Osteoblast (primary cell): ENCODE measurements around the gene COL19A1. TPM values are rescaled to one million over a fixed set of nuclear protein-coding genes. Genes with fewer than 3 reads are reported as not detected.

Experiments used
- DNase-seq: peaks from one replicate; pipeline ENCODE4 v3.0.0; 2011; ENCODE audit warnings: low spot score, mixed read lengths; ENCODE audit not compliant: insufficient read length; ENCODE audit errors: missing footprints
- H2AFZ ChIP-seq: 2 replicates; pipeline ENCODE4 v1.6.0; 2011; ENCODE audit warnings: mild to moderate bottlenecking, low read length
- H3K27ac ChIP-seq: 2 replicates; pipeline ENCODE4 v1.5.1; 2011; ENCODE audit warnings: mild to moderate bottlenecking, low read depth, low read length, moderate library complexity
- H3K27me3 ChIP-seq: 2 replicates; pipeline ENCODE4 v1.6.0; 2012; ENCODE audit warnings: mild to moderate bottlenecking, control low read depth, inconsistent platforms, low read length, moderate library complexity; ENCODE audit not compliant: insufficient read depth
- H3K36me3 ChIP-seq: 2 replicates; pipeline ENCODE4 v1.5.1; 2011; ENCODE audit warnings: mild to moderate bottlenecking, low read length, control low read depth, moderate library complexity; ENCODE audit not compliant: insufficient read depth
- H3K4me1 ChIP-seq: 2 replicates; pipeline ENCODE4 v1.5.1; 2011; ENCODE audit warnings: mild to moderate bottlenecking, low read length, control low read depth, moderate library complexity; ENCODE audit not compliant: insufficient read depth
- H3K4me2 ChIP-seq: 2 replicates; pipeline ENCODE4 v1.6.0; 2011; ENCODE audit warnings: mild to moderate bottlenecking, low read length; ENCODE audit not compliant: insufficient read depth
- H3K4me3 ChIP-seq: fragments of 200-600 bp; sonication (generic); 3 replicates; pipeline ENCODE4 v1.5.1; 2012; ENCODE audit warnings: mild to moderate bottlenecking, low read length, inconsistent platforms; ENCODE audit not compliant: insufficient read depth
- H3K79me2 ChIP-seq: 2 replicates; pipeline ENCODE4 v1.6.0; 2012; ENCODE audit warnings: mild to moderate bottlenecking, low read length, control low read depth, inconsistent platforms; ENCODE audit not compliant: insufficient read depth
- H3K9me3 ChIP-seq: 2 replicates; pipeline ENCODE4 v1.5.1; 2011; ENCODE audit warnings: low read depth, low read length, control low read depth
- H4K20me1 ChIP-seq: 2 replicates; pipeline ENCODE4 v1.6.0; 2012; ENCODE audit warnings: mild to moderate bottlenecking, low read length, control low read depth; ENCODE audit not compliant: insufficient read depth
- total RNA-seq: library from RNA; depleted of rRNA; stranded (reverse); fragments of >200 nt; gene quantifications from 2 replicates; pipeline ENCODE4 v1.2.3, GENCODE V29; 2012
- TF ChIP-seq, protein P1 (sequence below): IDR thresholded peaks from 2 replicates; pipeline ENCODE4 v1.5.1; 2011; ENCODE audit warnings: mild to moderate bottlenecking, low read depth, low read length, moderate library complexity; ENCODE audit errors: extremely low read depth

The COL19A1 gene
- total RNA-seq, 1 donor, result under 0.01 TPM

DNA sequence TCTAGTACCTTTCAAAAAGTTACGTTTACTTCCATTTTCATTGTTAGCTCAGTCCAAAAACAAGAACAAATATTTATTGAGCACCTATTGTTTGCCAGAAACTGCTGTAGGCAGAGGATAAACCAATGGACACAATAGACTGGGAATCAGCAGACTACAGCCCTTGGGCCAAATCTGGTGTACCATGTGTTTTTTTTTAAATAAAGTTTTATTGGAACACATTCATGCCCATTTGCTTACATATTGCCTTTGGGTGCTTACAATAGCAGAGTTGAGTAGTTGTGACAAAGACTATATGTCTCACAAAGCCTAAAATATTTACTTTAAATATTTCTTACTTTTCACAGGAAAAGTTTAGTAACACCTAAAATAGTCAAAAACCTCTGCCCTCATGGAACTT is 220.4 kb downstream of the COL19A1 start:
- Histone ChIP-seq H3K4me1 (no peaks in the 10 kb centered on the region), H3K4me2 (no peak overlapping the region), H3K4me3 (no peak overlapping the region), H3K9me3 (no peaks in the 10 kb centered on the region), H3K27me3 (no peaks in the 10 kb centered on the region), H2AFZ (no peak overlapping the region), H3K36me3 (no peaks in the 10 kb centered on the region), H3K79me2 (no peaks in the 10 kb centered on the region), H3K27ac (no peak overlapping the region), H4K20me1 (no peaks in the 10 kb centered on the region)
- DNase-seq, result no peak
- TF ChIP-seq, protein P1, sequence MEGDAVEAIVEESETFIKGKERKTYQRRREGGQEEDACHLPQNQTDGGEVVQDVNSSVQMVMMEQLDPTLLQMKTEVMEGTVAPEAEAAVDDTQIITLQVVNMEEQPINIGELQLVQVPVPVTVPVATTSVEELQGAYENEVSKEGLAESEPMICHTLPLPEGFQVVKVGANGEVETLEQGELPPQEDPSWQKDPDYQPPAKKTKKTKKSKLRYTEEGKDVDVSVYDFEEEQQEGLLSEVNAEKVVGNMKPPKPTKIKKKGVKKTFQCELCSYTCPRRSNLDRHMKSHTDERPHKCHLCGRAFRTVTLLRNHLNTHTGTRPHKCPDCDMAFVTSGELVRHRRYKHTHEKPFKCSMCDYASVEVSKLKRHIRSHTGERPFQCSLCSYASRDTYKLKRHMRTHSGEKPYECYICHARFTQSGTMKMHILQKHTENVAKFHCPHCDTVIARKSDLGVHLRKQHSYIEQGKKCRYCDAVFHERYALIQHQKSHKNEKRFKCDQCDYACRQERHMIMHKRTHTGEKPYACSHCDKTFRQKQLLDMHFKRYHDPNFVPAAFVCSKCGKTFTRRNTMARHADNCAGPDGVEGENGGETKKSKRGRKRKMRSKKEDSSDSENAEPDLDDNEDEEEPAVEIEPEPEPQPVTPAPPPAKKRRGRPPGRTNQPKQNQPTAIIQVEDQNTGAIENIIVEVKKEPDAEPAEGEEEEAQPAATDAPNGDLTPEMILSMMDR, result no peak

DNA sequence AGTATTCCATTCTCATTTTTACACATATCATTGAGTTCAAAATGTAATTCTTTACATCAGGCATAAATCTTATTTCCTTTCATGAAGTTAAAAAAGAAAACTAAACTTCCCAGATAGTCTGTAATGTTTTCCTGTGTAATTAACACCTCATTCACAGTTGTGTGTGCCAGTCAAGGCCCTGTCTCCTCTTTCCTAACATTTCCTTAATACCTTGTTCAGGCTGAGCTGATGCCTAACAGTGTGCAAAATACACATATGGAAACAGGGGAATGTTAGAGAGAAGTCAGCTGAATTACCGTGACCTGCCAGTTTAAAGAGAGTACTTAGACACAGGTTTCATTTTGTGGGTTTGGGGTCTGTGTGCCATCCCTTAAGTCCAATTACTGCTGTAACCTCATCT is 227.8 kb downstream of the COL19A1 start:
- H3K4me1 ChIP-seq, result no peaks in the 10 kb centered on the region
- DNase-seq, result no peak
- TF ChIP-seq, protein P1, result no peak
- H3K27me3 ChIP-seq, result no peaks in the 10 kb centered on the region
- no peaks in the 10 kb centered on the region for H3K79me2 ChIP-seq
- H4K20me1 ChIP-seq, result no peaks in the 10 kb centered on the region
- H2AFZ ChIP-seq, result no peak overlapping the region
- H3K4me3 ChIP-seq, result no peak overlapping the region
- no peak overlapping the region for H3K4me2 ChIP-seq
- no peaks in the 10 kb centered on the region for H3K9me3 ChIP-seq
- H3K27ac ChIP-seq, result no peak overlapping the region
- no peaks in the 10 kb centered on the region for H3K36me3 ChIP-seq

DNA sequence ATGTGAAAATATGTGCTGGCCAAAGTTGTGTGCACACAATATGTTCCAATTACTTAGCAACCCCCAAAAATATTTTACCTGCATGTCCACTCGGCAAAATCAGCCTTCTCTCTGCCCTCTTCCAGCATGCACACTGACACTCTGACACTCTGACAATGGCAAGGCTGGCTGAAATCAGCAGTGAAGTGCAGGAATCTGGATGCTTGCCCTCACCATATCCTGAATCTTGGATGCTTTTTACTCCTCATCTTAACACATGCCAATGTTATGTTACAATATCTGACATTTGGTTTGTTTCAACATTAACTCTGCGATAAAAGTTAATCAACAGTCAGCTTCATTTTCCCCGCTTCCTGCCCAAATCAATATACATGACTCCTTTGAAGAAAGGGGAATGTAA is 233.4 kb downstream of the COL19A1 start:
- H3K27me3 ChIP-seq, result no peaks in the 10 kb centered on the region
- no peak overlapping the region for H3K4me3 ChIP-seq
- TF ChIP-seq, protein P1, result no peak
- no peaks in the 10 kb centered on the region for H4K20me1 ChIP-seq
- no peak overlapping the region for H3K4me2 ChIP-seq
- H3K4me1 ChIP-seq, result no peaks in the 10 kb centered on the region
- H3K36me3 ChIP-seq, result no peaks in the 10 kb centered on the region
- no peaks in the 10 kb centered on the region for H3K79me2 ChIP-seq
- no peak overlapping the region for H3K27ac ChIP-seq
- DNase-seq, result no peak
- no peaks in the 10 kb centered on the region for H3K9me3 ChIP-seq
- no peak overlapping the region for H2AFZ ChIP-seq

DNA sequence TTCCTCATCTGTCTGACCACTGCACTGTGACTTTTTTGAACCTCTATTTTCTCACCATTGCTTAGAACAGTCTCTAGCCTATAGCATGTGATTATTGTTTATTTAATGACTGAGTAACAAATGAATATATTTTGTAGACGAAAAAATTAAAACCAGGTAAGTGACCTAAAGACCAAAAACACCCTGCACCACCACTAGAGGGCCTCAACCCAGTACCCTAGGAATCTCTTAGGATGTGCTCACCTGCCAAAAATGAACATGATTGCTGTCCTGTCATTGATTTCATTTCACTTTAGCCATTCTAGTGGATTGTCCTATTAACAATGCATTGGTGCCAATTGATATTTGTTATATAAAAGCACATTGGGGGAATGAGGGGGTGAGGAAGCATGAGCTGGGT is 237.4 kb downstream of the COL19A1 start:
- no peaks in the 10 kb centered on the region for H3K79me2 ChIP-seq
- H3K4me1 ChIP-seq, result no peaks in the 10 kb centered on the region
- H3K4me2 ChIP-seq, result no peak overlapping the region
- H3K36me3 ChIP-seq, result no peaks in the 10 kb centered on the region
- no peak overlapping the region for H3K27ac ChIP-seq
- no peaks in the 10 kb centered on the region for H3K9me3 ChIP-seq
- H4K20me1 ChIP-seq, result no peaks in the 10 kb centered on the region
- no peak for DNase-seq
- TF ChIP-seq, protein P1, result peak; percentile 49
- no peaks in the 10 kb centered on the region for H3K27me3 ChIP-seq
- H2AFZ ChIP-seq, result no peak overlapping the region
- no peak overlapping the region for H3K4me3 ChIP-seq
